ENCODE results near the gene MB21D2.

- TF ChIP-seq POLR2AphosphoS5 (IDR thresholded peaks at IDR 0.05; ENCODE audit: low read depth) (no peak), CTCF (IDR thresholded peaks at IDR 0.05; ENCODE audit: insufficient read depth, low read length) (no peak), REST (IDR thresholded peaks at IDR 0.05; ENCODE audit: insufficient replicate concordance, low read depth) (no peak), SPI1 (IDR thresholded peaks at IDR 0.05; ENCODE audit: borderline replicate concordance, low read depth) (no peak)
Measured at GRCh38 chr3:192850451-192850981, 67.1 kb downstream of the MB21D2 start.
